GM12865 (cell line): ENCODE measurements around the gene LRCH2.

Source experiments
- DNase-seq: peaks from one replicate; pipeline ENCODE4 v3.0.0; 2010; ENCODE audit warnings: low read depth
- H3K4me3 ChIP-seq: 2 replicates; pipeline ENCODE4 v1.5.1; 2011; ENCODE audit warnings: mild to moderate bottlenecking, low read depth, low read length, control low read depth
- CTCF ChIP-seq: IDR thresholded peaks from 2 replicates; pipeline ENCODE4 v1.5.1; 2011; ENCODE audit warnings: low read length, control low read depth, low read depth, inconsistent platforms; ENCODE audit not compliant: insufficient read depth; ENCODE audit errors: missing control alignments

LRCH2 gene

GRCh38 chrX:115233497-115234455, at the start of gene LRCH2:
TSS of gene LRCH2 (minus strand) at chrX:115234096. CDS start at chrX:115234041, 55 bp downstream.
- H3K4me3 ChIP-seq: no peak within 1 kb of the TSS
- DNase-seq: no peak
- no peak for TF ChIP-seq CTCF

GRCh38 chrX:115269051-115269683, 35.3 kb upstream of the LRCH2 start:
- no peak overlapping the region for H3K4me3 ChIP-seq
- no peak for TF ChIP-seq CTCF

GRCh38 chrX:115268421-115268820, 34.5 kb upstream of the LRCH2 start:
- H3K4me3 ChIP-seq: no peak overlapping the region
- DNase-seq: peak; percentile 35
- peak; percentile 35 for TF ChIP-seq CTCF

More at GRCh38 chrX:115269051-115269683, 35.3 kb upstream of the LRCH2 start:
- no peak for DNase-seq

DNA sequence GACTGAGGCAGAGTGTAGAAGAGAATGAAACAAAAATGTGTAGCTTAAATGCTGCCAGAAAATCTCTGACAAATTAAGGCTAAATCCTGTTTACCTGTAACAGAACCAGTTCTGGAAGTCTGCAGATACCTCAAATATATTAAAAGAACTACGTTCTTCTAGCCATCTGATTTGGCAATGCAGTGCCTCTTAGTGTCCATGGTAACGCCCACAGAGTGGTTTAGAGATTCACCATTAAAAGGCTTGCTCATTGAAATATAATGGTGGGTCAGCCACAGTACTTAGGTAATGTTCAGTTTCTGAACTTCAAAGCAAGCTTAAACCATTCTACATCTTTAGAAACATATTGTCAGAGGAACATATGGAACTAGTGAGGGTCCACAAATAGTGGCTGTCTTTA, 32.4 kb upstream of the LRCH2 start:
- no peak for TF ChIP-seq CTCF
- H3K4me3 ChIP-seq: no peak overlapping the region
- DNase-seq: no peak

DNA sequence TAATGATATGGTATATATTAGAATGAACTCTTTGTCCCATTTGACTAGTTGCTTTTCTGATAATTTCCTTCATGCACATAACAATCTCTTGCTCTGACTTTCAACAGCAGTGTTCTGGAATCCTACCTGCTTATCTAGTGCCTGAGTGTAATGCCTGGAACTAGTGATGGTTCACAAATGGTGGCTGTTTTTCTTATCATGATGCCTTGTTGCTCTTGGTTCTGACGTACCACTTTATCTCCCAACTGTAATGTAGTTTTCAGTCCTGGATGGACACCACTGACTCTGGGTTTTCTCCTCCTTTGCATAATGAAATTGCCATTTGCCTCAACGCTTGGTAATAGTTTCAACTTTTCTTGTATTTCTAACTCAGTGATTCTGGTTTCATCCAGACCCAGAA, 30.1 kb upstream of the LRCH2 start:
- H3K4me3 ChIP-seq: no peak overlapping the region
- TF ChIP-seq CTCF: no peak
- no peak for DNase-seq

GRCh38 chrX:115261148-115261547, 27.3 kb upstream of the LRCH2 start:
- H3K4me3 ChIP-seq: no peak overlapping the region
- TF ChIP-seq CTCF: no peak
- DNase-seq: no peak

- TF ChIP-seq CTCF: no peak
- DNase-seq: peak; percentile 1
- no peak overlapping the region for H3K4me3 ChIP-seq
Measured at GRCh38 chrX:115260330-115260729, 26.4 kb upstream of the LRCH2 start.
